Nephron (organoid): ENCODE data around the gene TUT1.

ENCODE experiments used
- H3K27ac Mint-ChIP-seq, 3 experiments: 2 replicates each; pipeline ENCODE4 v1.8.0; 2020; ENCODE audit warnings: mixed read lengths in 3 of 3, mild to moderate bottlenecking in 2 of 3, moderate library complexity in 1 of 3
- H3K27me3 Mint-ChIP-seq: 2 replicates; pipeline ENCODE4 v1.8.0; 2021; ENCODE audit warnings: low read depth, mild to moderate bottlenecking, moderate library complexity, mixed read lengths
- H3K36me3 Mint-ChIP-seq: 2 replicates; pipeline ENCODE4 v1.8.0; 2020; ENCODE audit warnings: low read depth, mixed read lengths
- H3K4me1 Mint-ChIP-seq: 2 replicates; pipeline ENCODE4 v1.8.0; 2020; ENCODE audit warnings: mixed read lengths
- H3K4me3 Mint-ChIP-seq, 3 experiments: 2 replicates each; pipeline ENCODE4 v1.8.0; 2020; ENCODE audit warnings: mild to moderate bottlenecking in 3 of 3, mixed read lengths in 3 of 3, moderate library complexity in 2 of 3
- H3K9me3 Mint-ChIP-seq: 2 replicates; pipeline ENCODE4 v1.8.0; 2020; ENCODE audit warnings: mixed read lengths
- TF ChIP-seq, protein P1 (sequence below), 3 experiments: fragments of 200-600 bp; sonication (generic); IDR thresholded peaks; one replicate each; pipeline ENCODE4 v1.5.0; 2021; ENCODE audit warnings: antibody characterized with exemption in 3 of 3; ENCODE audit not compliant: unreplicated experiment in 3 of 3

Gene TUT1

DNA sequence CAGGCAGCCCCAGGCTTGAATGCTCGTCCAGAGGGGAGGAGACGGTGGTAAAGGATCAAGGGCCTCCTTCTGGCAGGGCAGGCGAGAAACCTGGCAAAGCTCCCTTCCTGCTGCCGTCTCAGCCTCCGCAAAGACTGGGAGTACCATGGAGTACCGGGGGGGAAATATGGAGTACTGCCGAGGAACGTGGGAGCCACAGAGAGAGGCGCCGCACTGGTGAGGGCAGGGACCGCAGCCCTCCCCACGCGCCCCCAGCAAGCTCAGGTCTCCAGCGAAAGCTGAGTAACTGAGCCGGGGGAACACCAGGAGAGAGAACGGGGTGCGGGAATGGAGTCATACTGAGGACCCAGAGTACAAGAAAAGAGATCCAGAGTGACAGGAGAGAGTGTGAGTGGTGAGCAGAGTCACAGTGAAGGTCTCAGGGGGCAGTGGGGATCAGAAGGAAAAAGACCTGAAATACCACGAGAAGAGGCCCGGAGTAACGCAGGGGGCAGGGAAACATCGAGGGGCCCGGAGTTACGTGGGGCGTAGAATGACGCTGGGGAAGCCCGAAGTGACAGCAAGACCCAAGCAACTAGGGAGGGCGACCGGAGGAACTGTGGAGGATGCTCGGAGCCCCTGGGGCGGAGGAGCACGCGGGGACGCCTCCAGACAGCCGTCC, 20.5 kb upstream of the TUT1 start:
- Mint-ChIP-seq H3K27ac (peak overlapping the region; percentile 94 to 96 (median 95)), H3K36me3 (peaks cover 17% of the 10 kb centered on the region), H3K4me1 (peaks cover 22% of the 10 kb centered on the region), H3K9me3 (no peaks in the 10 kb centered on the region), H3K27me3 (peaks cover 5% of the 10 kb centered on the region), H3K4me3 (peak overlapping the region; percentile 91 to 99 (median 97))
- TF ChIP-seq, protein P1, sequence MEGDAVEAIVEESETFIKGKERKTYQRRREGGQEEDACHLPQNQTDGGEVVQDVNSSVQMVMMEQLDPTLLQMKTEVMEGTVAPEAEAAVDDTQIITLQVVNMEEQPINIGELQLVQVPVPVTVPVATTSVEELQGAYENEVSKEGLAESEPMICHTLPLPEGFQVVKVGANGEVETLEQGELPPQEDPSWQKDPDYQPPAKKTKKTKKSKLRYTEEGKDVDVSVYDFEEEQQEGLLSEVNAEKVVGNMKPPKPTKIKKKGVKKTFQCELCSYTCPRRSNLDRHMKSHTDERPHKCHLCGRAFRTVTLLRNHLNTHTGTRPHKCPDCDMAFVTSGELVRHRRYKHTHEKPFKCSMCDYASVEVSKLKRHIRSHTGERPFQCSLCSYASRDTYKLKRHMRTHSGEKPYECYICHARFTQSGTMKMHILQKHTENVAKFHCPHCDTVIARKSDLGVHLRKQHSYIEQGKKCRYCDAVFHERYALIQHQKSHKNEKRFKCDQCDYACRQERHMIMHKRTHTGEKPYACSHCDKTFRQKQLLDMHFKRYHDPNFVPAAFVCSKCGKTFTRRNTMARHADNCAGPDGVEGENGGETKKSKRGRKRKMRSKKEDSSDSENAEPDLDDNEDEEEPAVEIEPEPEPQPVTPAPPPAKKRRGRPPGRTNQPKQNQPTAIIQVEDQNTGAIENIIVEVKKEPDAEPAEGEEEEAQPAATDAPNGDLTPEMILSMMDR (IDR thresholded peaks at IDR 0.05; ENCODE audit: unreplicated experiment in 3 of 3), result no peak

DNA sequence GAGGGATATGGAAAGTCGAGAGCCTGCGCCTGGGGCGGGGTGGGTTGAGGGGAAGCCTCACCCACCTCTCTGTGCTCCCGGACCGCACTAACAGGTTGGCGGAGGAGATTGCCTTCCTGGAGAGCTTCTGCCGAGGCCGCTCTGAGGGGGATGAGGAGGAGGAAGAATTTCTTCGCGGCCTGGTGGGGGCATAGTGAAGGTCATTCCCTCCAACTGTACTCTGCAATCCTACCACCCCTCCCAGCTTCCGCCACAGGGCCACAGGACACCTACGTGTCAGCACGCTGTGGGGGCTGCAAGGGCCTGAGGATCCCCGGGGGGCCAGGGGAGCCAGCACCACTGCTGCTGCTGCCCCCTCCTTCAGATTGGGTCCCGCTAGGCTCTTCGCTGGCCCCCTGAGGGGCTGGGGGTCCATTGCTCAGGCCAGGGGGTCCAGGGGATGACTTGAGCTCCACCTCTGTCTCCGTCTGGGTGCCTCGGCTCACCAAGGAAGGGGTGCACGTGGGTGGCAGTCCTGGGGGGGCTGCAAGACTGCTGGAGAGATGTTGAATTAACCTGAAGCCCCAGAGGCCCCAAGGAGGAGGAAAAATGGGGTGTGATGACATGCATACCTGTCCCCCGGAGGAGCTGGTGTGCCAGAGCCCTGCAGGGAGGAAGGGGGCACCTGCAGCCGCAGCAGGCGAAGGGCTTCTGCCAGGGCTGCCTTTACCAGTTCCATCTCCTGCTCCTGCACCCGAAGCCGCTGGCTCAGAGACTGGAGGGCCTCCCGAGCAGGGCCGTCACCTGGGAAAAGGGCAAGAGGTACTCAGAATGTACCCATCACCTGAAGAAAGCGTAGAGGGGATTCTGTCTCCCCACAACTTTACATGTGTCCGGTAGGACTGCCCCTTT, 19.7 kb upstream of the TUT1 start:
- peak overlapping the region; percentile 91 to 99 (median 97) for H3K4me3 Mint-ChIP-seq
- peaks cover 17% of the 10 kb centered on the region for H3K36me3 Mint-ChIP-seq
- H3K9me3 Mint-ChIP-seq, result no peaks in the 10 kb centered on the region
- H3K4me1 Mint-ChIP-seq, result peaks cover 22% of the 10 kb centered on the region
- H3K27me3 Mint-ChIP-seq, result peaks cover 5% of the 10 kb centered on the region
- TF ChIP-seq, protein P1 (IDR thresholded peaks at IDR 0.05; ENCODE audit: unreplicated experiment in 3 of 3), result no peak
- H3K27ac Mint-ChIP-seq, result peak overlapping the region; percentile 94 to 96 (median 95)

DNA sequence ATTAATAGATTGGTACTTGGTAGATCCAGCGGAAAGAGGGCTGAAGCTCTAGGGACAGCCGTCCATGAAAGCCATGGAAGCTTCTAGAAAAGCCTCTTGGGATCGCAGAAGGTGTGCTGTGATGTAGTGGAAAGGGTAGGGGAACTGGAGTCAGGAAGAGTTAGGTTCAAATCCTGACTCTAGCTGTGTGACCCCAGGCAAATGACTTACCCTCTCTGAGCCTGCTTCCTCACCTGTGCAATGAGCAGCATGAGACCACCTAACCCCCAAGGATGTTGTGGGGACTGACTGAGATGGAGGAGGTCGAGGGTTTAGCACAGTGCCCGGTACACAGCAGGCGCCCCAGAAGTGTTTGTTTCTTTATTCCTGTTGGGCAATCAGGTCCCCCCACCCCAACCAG, 19.1 kb upstream of the TUT1 start:
- TF ChIP-seq, protein P1 (IDR thresholded peaks at IDR 0.05; ENCODE audit: unreplicated experiment in 3 of 3), result no peak
- H3K36me3 Mint-ChIP-seq, result peaks cover 17% of the 10 kb centered on the region
- peak overlapping the region; percentile 25 to 77 (median 44) for H3K27ac Mint-ChIP-seq
- no peaks in the 10 kb centered on the region for H3K9me3 Mint-ChIP-seq
- H3K4me1 Mint-ChIP-seq, result peaks cover 22% of the 10 kb centered on the region
- H3K4me3 Mint-ChIP-seq, result peak overlapping the region; percentile 73 to 97 (median 80)
- peaks cover 5% of the 10 kb centered on the region for H3K27me3 Mint-ChIP-seq

DNA sequence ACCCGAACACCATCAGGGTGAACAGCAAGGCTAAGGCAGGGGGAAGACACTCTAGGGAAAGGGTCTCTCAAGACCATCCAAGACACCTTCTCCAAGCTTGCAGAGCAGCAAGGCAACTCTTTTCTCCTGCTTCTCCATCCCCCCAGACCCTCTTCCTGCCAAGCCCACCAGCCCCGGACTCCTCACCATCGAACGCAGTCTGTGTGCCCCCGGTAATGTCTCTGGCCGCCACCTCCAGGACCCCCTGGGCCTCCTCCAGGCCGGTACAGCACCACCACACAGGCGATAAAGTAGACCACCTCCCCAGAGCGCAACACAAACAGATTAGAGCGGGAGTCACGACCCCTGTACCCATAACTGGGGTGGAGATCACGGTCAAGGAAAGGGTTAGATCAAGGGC, 17.5 kb upstream of the TUT1 start:
- Mint-ChIP-seq H3K36me3 (peaks cover 18% of the 10 kb centered on the region), H3K4me1 (peaks cover 32% of the 10 kb centered on the region), H3K27me3 (peaks cover 8% of the 10 kb centered on the region), H3K4me3 (peak overlapping the region; percentile 24 to 41 (median 31)), H3K27ac (no peak overlapping the region), H3K9me3 (no peaks in the 10 kb centered on the region)
- TF ChIP-seq, protein P1 (IDR thresholded peaks at IDR 0.05; ENCODE audit: unreplicated experiment in 3 of 3), result no peak

DNA sequence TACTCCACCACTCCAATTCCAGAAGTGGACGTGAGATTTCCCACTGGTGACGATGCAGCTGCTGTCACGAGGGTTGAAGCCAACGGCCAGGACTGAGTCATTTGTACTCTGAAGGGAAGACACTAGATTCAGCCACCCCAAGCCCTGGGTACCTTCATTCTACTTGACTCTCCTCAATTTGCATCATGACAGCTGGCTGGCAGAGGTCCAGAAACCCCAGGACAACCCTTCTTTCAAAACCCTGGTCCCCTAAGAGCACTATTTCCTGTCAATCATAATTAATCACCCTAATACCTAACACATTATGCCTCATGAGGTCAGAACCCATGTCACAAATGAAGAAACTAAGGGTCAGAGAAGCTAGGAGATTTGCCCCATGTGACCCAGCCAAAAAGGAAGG, 16.4 kb upstream of the TUT1 start:
- H3K4me3 Mint-ChIP-seq, result peak overlapping the region in 2 of 3 experiments; percentile 2 to 10
- H3K9me3 Mint-ChIP-seq, result no peaks in the 10 kb centered on the region
- TF ChIP-seq, protein P1 (IDR thresholded peaks at IDR 0.05; ENCODE audit: unreplicated experiment in 3 of 3), result no peak
- H3K27ac Mint-ChIP-seq, result peak overlapping the region in 1 of 3 experiments; percentile 17
- H3K36me3 Mint-ChIP-seq, result peaks cover 21% of the 10 kb centered on the region
- peaks cover 16% of the 10 kb centered on the region for H3K27me3 Mint-ChIP-seq
- peaks cover 38% of the 10 kb centered on the region for H3K4me1 Mint-ChIP-seq
